ENCODE results near the gene SUOX.
"Not testable (repeated sequence)": the region's sequence is repeated elsewhere in the genome, so short reads cannot be mapped to it uniquely, and the experiment has no call there.

SUOX gene

DNA sequence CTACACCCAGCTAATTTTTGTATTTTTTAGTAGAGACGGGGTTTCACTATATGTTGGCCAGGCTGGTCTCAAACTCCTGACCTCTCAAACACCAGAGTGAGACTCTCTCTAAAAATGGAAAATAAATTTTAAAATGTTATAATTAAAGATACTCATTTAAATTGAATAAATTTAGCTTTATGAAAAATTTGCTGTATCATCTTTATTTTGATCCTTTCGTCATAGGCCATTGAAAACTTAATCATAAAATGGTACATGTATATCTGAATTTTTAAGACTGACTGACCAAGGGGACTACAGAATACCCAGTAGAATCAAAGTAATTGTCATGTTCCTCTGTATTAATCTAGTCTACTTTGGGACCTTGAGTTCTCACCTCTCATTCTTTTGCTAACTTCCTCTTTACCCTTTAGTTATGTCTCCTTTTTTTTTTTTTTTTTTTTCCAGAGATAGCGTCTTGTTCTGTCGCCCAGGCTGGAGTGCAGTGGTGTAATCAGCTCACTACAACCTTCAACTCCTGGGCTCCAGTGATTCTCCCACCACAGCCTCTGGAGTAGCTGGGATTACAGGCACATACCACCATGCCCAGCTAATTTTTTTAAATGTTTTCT lies 13.7 kb upstream of the SUOX start:
- DNase-seq (ENCODE audit: low read depth, low spot score) = no peak

DNA sequence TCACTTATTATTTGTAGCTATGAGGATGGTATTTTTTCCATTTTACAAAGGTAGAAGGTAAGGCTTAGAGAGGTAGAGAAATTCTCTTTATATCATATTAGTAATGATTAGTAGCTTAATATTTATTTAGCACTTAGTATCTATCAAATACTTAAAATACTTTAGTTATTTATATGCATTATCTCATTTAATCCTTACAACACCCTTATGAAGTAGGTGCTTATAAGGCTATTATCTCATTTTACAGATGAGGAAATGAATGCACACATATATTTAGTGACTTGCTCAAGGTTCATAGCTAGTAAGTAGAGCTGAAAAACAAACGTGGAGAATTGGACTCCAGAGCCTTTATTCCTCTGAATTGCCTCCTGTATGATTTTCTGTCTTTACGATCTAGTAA lies 12.2 kb upstream of the SUOX start:
- no peak for DNase-seq (ENCODE audit: low read depth, low spot score)

DNA sequence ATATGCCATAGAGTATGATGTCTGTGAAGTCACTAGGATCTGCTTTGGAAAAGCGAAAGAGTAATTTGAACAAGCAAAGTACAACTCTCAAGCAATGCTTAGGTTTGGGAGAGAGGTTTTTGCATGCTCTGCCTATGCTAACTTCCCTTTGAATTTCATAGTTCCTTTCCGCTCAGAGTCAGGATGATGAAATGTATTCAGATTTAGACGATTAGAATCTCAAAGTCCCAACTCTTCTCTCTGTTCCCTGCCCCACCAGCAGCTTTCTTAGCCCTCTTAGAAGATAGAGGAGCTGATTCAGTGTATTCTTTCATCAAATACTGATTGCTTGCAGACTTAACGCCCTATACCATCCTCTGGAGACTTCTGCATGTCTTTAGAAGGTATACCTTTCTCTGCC lies 11.7 kb upstream of the SUOX start:
- no peak for DNase-seq (ENCODE audit: low read depth, low spot score)

DNA sequence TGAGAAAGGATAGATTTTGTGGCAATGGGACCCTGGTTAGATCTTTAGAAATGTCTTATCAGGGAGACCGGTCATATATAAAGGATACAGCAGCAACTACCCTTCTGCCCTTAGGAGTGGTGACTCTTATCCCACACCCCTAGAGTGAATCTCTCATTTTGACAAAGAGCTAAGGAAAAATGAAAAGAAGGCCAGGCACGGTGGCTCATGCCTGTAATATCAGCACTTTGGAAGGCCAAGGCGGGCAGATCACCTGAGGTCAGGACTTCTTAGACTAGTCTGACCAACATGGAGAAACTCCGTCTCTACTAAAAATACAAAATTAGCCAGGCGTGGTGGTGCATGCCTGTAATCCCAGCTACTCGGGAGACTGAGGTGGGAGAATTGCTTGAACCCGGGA lies 11.1 kb upstream of the SUOX start:
- DNase-seq (ENCODE audit: low read depth, low spot score) = not testable (repeated sequence)

DNA sequence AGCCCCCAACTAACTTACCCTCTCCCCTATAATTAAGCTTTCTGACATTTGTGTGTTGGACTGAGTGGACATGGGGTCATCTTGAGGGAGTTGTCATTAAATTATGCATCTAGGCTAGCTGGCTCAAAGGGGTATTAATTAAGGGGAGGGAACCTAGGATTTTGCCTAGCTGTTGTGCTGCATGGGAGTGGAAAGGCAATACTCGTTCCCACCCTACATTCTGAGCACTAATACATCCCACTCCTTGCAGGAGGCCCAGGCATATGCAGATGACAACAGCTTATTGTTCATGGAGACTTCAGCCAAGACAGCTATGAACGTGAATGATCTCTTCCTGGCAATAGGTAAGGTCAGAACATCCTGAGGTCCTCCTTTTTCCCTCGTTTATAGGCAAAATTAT lies 6.0 kb upstream of the SUOX start:
- no peak for DNase-seq (ENCODE audit: low read depth, low spot score)

DNA sequence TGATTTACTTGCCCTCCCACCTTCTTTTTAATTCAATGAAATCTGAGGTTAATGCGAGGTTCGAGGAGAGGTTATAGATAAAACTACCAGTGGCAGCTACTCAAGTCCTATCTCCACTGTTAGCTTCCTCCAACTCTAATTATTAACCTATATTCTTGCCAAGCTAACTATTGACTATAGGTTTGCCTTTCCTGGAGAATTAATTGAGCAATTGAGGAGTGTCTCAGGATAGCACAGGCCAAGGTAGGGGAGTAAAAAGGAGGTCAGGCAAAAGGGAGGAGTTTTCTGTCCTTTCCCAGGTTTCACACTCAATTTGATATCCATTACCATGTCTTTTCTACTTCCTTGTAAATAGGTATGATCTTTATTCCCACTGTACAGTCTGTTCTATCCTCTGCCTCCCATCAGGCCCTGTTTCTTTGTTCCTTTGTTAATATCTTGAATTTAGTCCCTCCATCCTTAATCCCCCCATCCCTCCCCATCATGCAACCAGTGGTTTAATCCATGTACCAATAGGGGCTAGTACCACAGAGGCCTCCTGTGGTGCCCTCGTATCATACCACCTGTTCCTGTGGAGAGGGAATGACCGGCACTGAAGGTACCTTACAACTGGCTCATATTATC lies 3.7 kb upstream of the SUOX start:
- no peak for DNase-seq (ENCODE audit: low read depth, low spot score)

DNA sequence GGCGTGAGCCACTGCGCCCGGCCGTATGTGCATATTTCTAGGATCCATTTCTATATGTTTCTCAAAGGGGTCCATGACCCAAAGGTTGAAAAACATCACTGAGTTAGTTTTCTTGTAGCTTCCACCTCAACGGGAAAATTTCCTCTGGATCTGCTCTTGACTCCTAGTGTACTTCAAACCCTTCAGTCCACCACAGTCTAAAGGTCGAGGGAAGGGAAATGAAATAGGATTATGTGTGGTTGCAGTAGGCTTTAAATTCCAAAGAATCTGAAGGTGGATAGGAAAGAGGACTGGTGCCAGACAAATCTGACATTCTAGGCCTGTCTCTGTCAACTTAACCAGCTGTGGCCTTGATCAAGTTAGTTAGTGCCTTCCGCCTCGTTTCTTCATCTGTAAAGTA lies 1.7 kb upstream of the SUOX start:
- no peak for DNase-seq (ENCODE audit: low read depth, low spot score)

DNA sequence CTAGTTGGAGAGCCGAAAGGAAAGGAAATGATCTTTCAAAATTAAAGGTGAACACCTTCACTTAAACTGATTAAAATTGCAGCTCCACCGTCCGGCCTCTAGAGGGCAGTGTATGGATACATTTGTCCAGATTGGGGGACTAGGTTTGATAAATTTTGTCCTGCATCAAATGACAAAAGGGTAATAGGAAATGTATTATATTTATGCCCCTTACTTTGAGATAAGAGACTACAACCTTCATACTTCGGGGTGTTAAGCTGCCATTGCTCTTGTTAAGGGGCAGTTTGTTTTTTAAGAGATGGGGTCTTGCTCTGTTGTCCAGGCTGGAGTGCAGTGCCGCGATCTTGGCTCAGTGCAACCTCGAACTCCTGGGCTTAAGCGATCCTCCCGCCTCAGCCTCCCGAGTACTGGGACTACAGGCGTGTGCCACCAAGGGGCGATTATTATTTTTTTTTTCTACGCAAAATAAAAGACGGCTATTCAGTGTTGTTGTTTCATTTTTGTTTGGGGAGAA lies 818 bp upstream of the SUOX start:
- DNase-seq (ENCODE audit: low read depth, low spot score) = peak; percentile 51

DNA sequence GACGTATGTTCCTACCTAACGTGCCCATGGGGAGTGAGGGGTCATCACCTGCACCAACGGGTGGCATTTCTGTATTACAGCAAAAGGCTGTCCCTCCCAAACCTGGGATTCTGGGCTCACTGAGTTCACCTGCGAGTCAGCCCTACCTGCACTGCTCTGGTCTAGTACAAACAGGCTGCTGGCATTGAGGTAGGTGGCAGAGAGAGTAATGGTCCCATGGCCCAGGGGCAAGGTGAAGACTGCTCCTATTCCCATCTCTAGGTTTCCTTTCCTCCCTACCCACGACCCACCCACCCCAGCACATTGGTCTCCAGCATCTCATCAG lies 421 bp downstream of the SUOX start:
- no peak for DNase-seq (ENCODE audit: low read depth, low spot score)

DNA sequence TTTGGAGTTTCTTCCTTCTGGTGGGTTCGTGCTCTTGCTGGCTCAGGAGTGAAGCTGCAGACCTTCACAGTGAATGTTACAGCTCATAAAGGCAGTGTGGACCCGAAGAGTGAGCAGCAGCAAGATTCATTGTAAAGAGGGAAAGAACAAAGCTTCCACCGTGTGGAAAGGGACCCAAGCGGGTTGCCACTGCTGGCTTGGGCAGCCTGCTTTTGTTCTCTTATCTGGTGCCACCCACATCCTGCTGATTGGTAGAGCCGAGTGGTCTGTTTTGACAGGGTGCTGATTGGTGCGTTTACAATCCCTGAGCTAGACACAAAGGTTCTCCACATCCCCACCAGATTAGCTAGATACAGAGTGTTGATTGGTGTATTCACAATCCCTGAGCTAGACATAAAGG lies 2.4 kb downstream of the SUOX start:
- not testable (repeated sequence) for DNase-seq (ENCODE audit: low read depth, low spot score)

DNA sequence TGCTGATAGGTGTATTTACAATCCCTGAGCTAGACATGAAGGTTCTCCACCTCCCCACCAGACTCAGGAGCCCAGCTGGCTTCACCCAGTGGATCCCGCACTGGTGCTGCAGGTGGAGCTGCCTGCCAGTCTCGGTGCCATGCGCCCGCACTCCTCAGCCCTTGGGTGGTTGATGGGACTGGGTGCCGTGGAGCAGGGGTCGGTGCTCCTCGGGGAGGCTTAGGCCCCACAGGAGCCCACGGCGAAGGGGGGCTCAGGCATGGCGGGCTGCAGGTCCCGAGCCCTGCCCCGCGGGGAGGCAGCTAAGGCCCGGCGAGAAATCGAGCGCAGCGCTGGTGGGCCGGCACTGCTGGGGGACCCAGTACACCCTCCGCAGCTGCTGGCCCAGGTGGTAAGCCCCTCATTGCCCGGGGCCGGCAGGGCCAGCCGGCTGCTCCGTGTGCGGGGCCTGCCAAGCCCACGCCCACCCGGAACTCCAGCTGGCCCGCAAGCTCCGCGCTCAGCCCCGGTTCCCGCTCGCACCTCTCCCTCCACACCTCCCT lies 3.0 kb downstream of the SUOX start:
- DNase-seq (ENCODE audit: low read depth, low spot score) = not testable (repeated sequence)

DNA sequence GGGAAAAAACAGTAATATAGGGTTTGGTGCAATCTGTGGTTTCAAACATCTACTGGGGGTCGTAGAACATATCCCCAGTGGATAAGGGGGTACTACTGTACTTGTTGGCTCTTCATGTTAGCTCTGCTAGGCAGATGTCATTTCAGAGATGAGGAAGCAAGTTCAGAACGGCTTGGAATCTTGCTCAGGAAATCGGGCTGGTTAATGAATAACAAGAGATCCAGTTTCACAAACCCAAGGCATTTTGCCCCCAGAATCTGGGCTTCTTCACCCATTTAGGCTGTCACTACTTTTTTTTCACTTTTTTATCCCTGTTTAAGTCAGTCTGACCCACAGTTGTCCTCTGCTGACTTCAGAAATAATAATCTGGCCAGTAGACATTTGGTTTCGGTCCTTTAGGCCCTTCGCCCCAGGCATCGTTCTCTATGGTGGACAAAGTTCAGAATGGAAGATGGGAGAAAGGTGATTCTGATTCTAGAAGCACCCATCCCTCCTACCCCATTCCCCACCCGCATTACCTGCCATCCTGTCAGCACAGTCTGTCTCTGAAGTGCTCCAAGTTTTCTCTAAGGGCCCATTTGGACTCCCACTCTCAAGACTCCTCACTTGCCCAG lies 4.5 kb downstream of the SUOX start:
- DNase-seq (ENCODE audit: low read depth, low spot score) = no peak

DNA sequence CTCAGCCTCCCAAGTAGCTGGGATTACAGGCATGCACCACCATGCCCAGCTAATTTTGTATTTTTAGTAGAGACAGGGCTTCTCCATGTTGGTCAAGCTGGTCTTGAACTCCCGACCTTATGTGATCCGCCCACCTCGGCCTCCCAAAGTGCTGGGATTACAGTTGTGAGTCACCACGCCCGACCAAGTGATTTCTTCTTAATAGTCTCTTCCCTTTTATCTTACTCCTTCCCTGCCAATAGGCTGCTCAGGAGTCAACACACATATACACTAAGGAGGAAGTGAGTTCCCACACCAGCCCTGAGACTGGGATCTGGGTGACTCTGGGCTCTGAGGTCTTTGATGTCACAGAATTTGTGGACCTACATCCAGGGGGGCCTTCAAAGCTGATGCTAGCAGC lies 6.3 kb downstream of the SUOX start:
- DNase-seq (ENCODE audit: low read depth, low spot score) = not testable (repeated sequence)

DNA sequence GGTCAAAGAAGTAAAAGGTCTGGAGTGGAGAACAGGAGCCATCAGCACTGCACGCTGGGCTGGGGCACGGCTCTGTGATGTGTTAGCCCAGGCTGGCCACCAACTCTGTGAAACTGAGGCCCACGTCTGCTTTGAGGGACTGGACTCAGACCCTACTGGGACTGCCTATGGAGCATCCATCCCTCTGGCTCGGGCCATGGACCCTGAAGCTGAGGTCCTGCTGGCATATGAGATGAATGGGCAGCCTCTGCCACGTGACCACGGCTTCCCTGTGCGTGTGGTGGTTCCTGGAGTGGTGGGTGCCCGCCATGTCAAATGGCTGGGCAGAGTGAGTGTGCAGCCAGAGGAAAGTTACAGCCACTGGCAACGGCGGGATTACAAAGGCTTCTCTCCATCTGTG lies 7.1 kb downstream of the SUOX start:
- no peak for DNase-seq (ENCODE audit: low read depth, low spot score)

DNA sequence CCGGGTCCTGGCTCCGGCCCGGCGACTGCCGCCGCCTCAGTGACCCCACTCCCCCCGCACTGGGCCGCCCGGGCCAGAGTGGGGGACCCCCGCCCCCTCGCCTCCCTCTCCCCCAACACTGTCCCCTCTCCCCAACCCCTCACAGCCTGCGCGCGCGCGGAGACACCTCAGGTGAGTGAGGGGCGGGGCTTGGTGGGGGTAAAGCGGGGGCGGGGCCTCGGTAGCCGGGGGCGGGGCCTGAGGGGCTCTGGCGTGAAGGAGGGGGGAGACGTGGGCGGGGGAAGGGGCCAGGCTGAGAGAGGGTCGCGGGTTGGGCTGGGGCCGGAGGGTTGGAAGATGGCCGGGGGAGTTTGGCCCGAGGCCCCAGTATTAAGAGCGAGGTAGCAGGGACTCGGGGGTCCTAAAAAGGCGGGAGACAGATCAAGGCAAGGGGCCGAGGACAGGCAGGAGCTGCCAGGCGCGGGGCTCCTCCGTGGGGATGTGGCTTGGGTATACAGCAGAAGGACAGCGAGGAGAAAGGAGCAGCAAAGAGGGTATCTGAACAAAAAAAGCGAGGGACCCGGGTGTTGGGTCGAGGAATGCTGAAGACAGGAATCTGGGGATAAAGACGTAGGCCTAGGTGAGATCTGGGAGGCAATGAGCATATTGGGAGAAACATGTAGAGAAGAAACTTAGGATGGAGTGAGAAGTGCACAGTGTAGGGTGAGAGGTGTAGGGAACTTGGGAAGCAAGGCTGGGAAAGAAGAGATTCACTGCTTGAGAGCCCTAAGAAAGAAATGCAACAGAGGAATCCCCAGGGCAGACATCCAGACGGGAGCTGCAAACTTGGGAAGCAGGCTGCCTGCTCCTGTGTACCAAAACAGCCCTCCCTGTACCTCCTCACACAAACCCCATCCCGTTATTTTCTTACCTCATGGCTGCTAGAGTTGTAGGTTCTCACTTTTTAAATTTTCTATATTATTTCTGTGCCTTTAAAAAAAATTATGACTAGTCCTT lies 10.8 kb downstream of the SUOX start:
- peak; percentile 32 for DNase-seq (ENCODE audit: low read depth, low spot score)

DNA sequence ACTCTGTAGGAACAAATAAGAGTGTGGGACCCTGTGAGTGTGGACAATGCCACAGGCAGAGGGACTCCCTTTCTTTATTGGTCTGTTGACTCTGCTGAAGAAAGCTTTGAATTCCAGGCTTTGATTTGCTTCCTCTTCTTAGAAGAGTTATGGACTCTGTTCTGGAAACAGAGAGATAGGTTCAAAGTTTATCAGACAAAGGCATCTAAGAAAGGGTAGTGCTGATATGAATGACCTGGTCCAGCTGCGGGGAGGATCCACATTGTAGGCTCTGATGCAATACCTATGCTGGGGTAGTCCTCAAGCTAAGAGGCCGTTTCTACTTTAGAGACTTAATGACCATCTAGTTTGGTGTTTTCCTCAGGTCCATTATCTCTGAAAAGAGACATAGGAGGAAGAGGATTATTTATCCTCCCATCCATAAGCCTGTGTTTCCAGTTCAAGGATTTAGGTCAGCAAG lies 13.1 kb downstream of the SUOX start:
- DNase-seq (ENCODE audit: low read depth, low spot score) = no peak

DNA sequence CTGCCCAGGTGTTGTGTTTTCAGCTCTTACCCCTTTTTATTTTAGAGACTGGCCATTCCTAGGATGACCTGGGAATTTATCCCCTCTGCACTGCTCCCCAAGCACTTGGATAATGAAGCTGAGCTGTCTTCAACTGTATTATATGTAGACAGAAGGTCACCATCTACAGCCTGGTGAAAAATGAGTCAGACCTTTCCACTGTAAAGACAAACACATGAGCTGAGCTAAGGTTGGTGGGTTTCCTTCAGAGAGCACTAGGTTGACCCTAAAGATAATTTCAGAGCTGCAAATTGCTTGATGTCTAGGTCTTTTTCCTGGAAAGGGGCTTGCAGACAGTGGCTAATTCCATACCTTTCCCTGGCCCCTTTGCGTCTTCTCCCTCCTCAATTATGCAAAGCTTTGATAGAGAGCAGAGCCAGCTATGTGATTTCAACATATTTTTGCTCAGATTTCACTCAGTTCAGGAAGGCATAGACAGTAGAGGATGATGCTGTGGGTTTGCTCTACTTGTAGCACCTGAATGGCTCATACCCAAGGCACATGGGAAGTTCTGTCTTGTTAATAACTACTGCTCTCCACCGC lies 14.5 kb downstream of the SUOX start:
- no peak for DNase-seq (ENCODE audit: low read depth, low spot score)

DNA sequence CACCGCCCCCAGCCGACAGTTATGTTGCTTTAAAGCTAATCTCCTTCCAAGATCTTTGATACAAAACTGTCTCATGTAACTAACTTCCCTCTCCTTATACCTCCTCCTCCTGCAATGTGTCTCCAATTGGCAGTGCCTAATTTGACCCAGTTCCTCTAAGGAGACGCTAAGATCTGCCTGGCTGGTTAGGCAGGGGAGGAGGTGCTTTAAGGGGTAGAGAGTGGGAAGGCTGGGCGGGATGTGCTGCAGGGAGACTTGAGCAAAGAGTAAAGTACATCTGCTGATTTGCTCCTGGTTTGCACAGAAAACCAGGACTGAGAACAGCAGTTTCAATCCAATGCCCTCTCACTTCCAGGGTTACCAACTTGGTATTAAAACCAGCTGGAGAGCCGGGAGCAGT lies 16.4 kb downstream of the SUOX start:
- DNase-seq (ENCODE audit: low read depth, low spot score) = no peak

DNA sequence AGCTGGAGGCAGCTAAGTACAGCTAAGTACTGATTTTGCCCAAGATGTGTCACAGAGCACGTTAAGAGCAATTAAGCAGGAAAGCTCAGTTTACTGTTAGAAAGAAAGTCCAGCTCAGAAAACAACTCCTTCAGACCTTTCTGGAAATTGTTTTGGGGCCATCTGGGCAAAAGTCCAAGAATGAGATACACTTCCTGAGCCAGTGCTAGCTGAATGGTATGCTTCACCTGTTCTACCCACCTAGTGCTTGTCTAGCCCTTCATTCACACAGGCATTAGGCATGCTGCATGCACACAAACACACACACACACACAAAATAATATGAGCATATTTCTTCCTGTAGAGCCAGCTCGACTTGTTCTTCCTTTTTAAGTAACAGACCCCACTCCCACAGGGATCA lies 17.1 kb downstream of the SUOX start:
- no peak for DNase-seq (ENCODE audit: low read depth, low spot score)

DNA sequence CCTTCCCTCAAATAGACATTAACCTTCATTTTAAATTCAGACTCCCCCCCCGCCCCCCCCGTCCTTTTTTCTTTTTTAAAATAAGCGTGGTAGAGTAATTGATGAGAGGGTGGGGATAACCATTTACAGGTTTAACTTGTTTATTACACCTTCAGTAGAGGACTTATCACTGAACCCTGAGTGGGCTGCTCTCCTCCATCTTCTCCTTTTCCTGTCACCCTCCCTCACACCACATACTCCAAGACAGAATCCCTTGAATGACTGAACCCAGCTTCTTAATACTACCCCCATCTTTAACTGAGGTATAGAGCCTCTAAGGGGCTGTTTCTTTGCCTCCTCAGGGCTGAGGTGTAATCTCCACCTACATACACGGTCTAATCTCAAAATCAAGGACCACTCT lies 20.1 kb downstream of the SUOX start:
- DNase-seq (ENCODE audit: low read depth, low spot score) = no peak

DNA sequence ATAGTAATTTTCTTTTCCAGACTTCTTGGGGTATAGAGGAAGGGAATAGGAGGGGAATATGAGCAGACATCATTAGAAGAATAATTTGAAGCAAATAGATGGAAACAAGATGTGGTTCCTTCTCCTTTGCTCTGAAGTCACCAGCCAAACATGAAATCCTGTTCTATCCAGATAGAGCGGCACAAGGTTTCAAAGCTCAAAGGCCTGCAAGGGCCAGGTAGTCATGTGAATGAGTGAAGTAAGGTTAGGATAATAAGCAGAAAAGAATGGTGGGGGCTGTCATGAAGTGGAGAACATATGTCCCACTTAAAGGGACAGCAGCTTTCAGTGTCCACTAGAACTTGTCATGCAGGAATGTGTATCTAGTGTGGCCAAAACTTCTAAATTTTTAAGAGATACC lies 21.3 kb downstream of the SUOX start:
- DNase-seq (ENCODE audit: low read depth, low spot score) = no peak

Data from activated naive CD8-positive, alpha-beta T cell treated with anti-CD3 and anti-CD28 coated beads, Interleukin-2, amount 50 U/mL, for 16 hours (primary cell).